Right ventricle myocardium inferior (tissue), 1 donor: ENCODE measurements around the gene SDC1. TPM values are rescaled to one million over a fixed set of nuclear protein-coding genes. Genes with fewer than 3 reads are reported as not detected.
A peak's percentile ranks its signal among the peaks of the same experiment; 100 is the strongest.

Source experiments
- ATAC-seq: fragments of 200-7000 bp; cut with Tn5 transposase; one replicate; pipeline ENCODE4 v1.9.1; 2020; ENCODE audit warnings: mild to moderate bottlenecking, moderate library complexity
- DNase-seq: peaks from one replicate; pipeline ENCODE4 v3.0.0; 2021; ENCODE audit errors: missing footprints
- intact Hi-C: fragments of 100-400 bp; cut with DNase I; formaldehyde crosslinking; loops from one replicate; pipeline ENCODE4 v1.11.0; 2022
- total RNA-seq: library from RNA; stranded (reverse); fragmentation: NEBNext Ultra II Directional; extraction: Animal tissue kit (Norgen Biotek cat#: 25700); gene quantifications from one replicate; pipeline ENCODE4 v1.2.1, GENCODE V29; 2021
- donor health status: DM: no; HTN: yes; CAD: no; lungs with severe emphysema.

The SDC1 gene
- total RNA-seq, 1 donor from 2014 or later: 0.68 TPM

- no peak for DNase-seq
- no peak for ATAC-seq
- intact Hi-C loops: no loop called here
Measured at GRCh38 chr2:20178666-20179465, 46.1 kb downstream of the SDC1 start.

GRCh38 chr2:20178249-20178607, 46.7 kb downstream of the SDC1 start:
- intact Hi-C loops: no loop called here
- DNase-seq: no peak

GRCh38 chr2:20177556-20178248, 47.2 kb downstream of the SDC1 start:
- DNase-seq: no peak
- no peak for ATAC-seq
- intact Hi-C loops: no loop called here

More at GRCh38 chr2:20178249-20178607, 46.7 kb downstream of the SDC1 start:
- ATAC-seq: no peak

GRCh38 chr2:20176760-20177159, 48.2 kb downstream of the SDC1 start:
- no peak for ATAC-seq
- intact Hi-C loops: no loop called here
- no peak for DNase-seq

GRCh38 chr2:20175931-20176330, 49.0 kb downstream of the SDC1 start:
- ATAC-seq (no peak), DNase-seq (no peak)
- intact Hi-C loops: no loop called here

- ATAC-seq (no peak), DNase-seq (no peak)
- intact Hi-C loops: no loop called here
Measured at GRCh38 chr2:20175267-20175666, 49.7 kb downstream of the SDC1 start.

GRCh38 chr2:20174410-20174809, 50.5 kb downstream of the SDC1 start:
- DNase-seq: no peak

GRCh38 chr2:20173496-20174402, 51.2 kb downstream of the SDC1 start:
- intact Hi-C loops: no loop called here
- ATAC-seq: no peak

More at GRCh38 chr2:20174410-20174809, 50.5 kb downstream of the SDC1 start:
- intact Hi-C loops: no loop called here
- ATAC-seq: no peak

GRCh38 chr2:20173064-20173463, 51.9 kb downstream of the SDC1 start:
- ATAC-seq: no peak
- intact Hi-C loops: no loop called here
- DNase-seq: no peak

More at GRCh38 chr2:20173496-20174402, 51.2 kb downstream of the SDC1 start:
- DNase-seq: no peak

GRCh38 chr2:20172273-20173055, 52.5 kb downstream of the SDC1 start:
- ATAC-seq (peak; percentile 49), DNase-seq (no peak)
- intact Hi-C loops: no loop called here

GRCh38 chr2:20171445-20171977, 53.4 kb downstream of the SDC1 start:
- DNase-seq (no peak), ATAC-seq (no peak)
- intact Hi-C loops: no loop called here

- intact Hi-C loops: no loop called here
- DNase-seq (no peak), ATAC-seq (no peak)
Measured at GRCh38 chr2:20170704-20171250, 54.2 kb downstream of the SDC1 start.

- intact Hi-C loops: no loop called here
- no peak for DNase-seq
- ATAC-seq: no peak
Measured at GRCh38 chr2:20169796-20170703, 54.9 kb downstream of the SDC1 start.

GRCh38 chr2:20168727-20169696, 55.9 kb downstream of the SDC1 start:
- intact Hi-C loops: no loop called here
- ATAC-seq: no peak
- no peak for DNase-seq

- intact Hi-C loops: no loop called here
- no peak for DNase-seq
- no peak for ATAC-seq
Measured at GRCh38 chr2:20168048-20168726, 56.7 kb downstream of the SDC1 start.
